Duodenal mucosa (tissue), 2 donors: ENCODE measurements around the gene STMN1.

Experiments
- H3K27ac ChIP-seq: one replicate; pipeline ENCODE4 v1.7.0; 2013; ENCODE audit warnings: low read depth, low read length
- H3K27me3 ChIP-seq, 2 donors: one replicate each; pipeline ENCODE4 v1.7.0; 2013; ENCODE audit warnings: low read length in 2 of 2, control low read depth in 1 of 2; ENCODE audit not compliant: insufficient read depth in 2 of 2, control insufficient read depth in 1 of 2
- H3K36me3 ChIP-seq, 2 donors: one replicate each; pipeline ENCODE4 v1.7.0; 2013; ENCODE audit warnings: low read length in 2 of 2, control low read depth in 1 of 2; ENCODE audit not compliant: insufficient read depth in 2 of 2, control insufficient read depth in 1 of 2
- H3K4me1 ChIP-seq, 2 donors: one replicate each; pipeline ENCODE4 v1.7.0; 2013; ENCODE audit warnings: low read length in 2 of 2, control low read depth in 1 of 2; ENCODE audit not compliant: insufficient read depth in 2 of 2, control insufficient read depth in 1 of 2
- H3K4me3 ChIP-seq, 2 donors: one replicate each; pipeline ENCODE4 v1.7.0; 2013; ENCODE audit warnings: low read length in 2 of 2, low read depth in 1 of 2
- H3K9ac ChIP-seq, 2 donors: one replicate each; pipeline ENCODE4 v1.7.0; 2013; ENCODE audit warnings: low read length in 2 of 2, low read depth in 1 of 2
- H3K9me3 ChIP-seq, 2 donors: one replicate each; pipeline ENCODE4 v1.7.0; 2013; ENCODE audit warnings: low read length in 2 of 2, control low read depth in 1 of 2; ENCODE audit not compliant: control insufficient read depth in 1 of 2

STMN1 gene

GRCh38 chr1:25922056-25922970 lies 16.1 kb upstream of the STMN1 start:
- Histone ChIP-seq H3K4me1 (peaks cover 13 to 20% of the 10 kb centered on the region in 2 donors), H3K27ac (peak overlapping the region; percentile 50), H3K4me3 (peak overlapping the region; percentile 62 to 78), H3K9me3 (no peaks in the 10 kb centered on the region), H3K27me3 (peaks cover 4 to 8% of the 10 kb centered on the region in 2 donors), H3K9ac (peak overlapping the region; percentile 65 to 76), H3K36me3 (no peaks in the 10 kb centered on the region)

GRCh38 chr1:25918615-25919014 lies 12.4 kb upstream of the STMN1 start:
- H3K9me3 ChIP-seq = no peaks in the 10 kb centered on the region
- no peak overlapping the region for H3K27ac ChIP-seq
- peaks cover 10 to 19% of the 10 kb centered on the region in 2 donors for H3K4me1 ChIP-seq
- peaks cover 1 to 7% of the 10 kb centered on the region in 2 donors for H3K27me3 ChIP-seq
- no peak overlapping the region for H3K4me3 ChIP-seq
- no peak overlapping the region for H3K9ac ChIP-seq
- no peaks in the 10 kb centered on the region for H3K36me3 ChIP-seq

GRCh38 chr1:25917996-25918395 lies 11.8 kb upstream of the STMN1 start:
- no peak overlapping the region for H3K27ac ChIP-seq
- no peak overlapping the region for H3K9ac ChIP-seq
- H3K4me1 ChIP-seq = peaks cover 6 to 13% of the 10 kb centered on the region in 2 donors
- no peaks in the 10 kb centered on the region for H3K9me3 ChIP-seq
- H3K27me3 ChIP-seq = peaks cover 0 to 5% of the 10 kb centered on the region in 2 donors
- H3K4me3 ChIP-seq = no peak overlapping the region
- no peaks in the 10 kb centered on the region for H3K36me3 ChIP-seq

GRCh38 chr1:25916460-25916859 lies 10.2 kb upstream of the STMN1 start:
- Histone ChIP-seq H3K4me3 (no peak overlapping the region), H3K9me3 (no peaks in the 10 kb centered on the region), H3K36me3 (no peaks in the 10 kb centered on the region), H3K27me3 (no peaks in the 10 kb centered on the region), H3K27ac (no peak overlapping the region), H3K9ac (no peak overlapping the region), H3K4me1 (peaks cover 0 to 6% of the 10 kb centered on the region in 2 donors)

GRCh38 chr1:25914074-25914995 lies 8.1 kb upstream of the STMN1 start:
- H3K36me3 ChIP-seq = no peaks in the 10 kb centered on the region
- peaks cover 0 to 6% of the 10 kb centered on the region in 2 donors for H3K4me1 ChIP-seq
- H3K27me3 ChIP-seq = no peaks in the 10 kb centered on the region
- no peak overlapping the region for H3K9ac ChIP-seq
- H3K4me3 ChIP-seq = no peak overlapping the region
- H3K27ac ChIP-seq = no peak overlapping the region
- no peaks in the 10 kb centered on the region for H3K9me3 ChIP-seq

- H3K4me3 ChIP-seq = no peak overlapping the region
- H3K27me3 ChIP-seq = no peaks in the 10 kb centered on the region
- H3K9me3 ChIP-seq = no peaks in the 10 kb centered on the region
- no peaks in the 10 kb centered on the region for H3K36me3 ChIP-seq
- H3K4me1 ChIP-seq = peaks cover 0 to 6% of the 10 kb centered on the region in 2 donors
- H3K9ac ChIP-seq = no peak overlapping the region
- H3K27ac ChIP-seq = no peak overlapping the region
These were observed 7.0 kb upstream of the STMN1 start for GRCh38 chr1:25913206-25913605.

- H3K4me1 ChIP-seq = no peaks in the 10 kb centered on the region
- H3K9me3 ChIP-seq = no peaks in the 10 kb centered on the region
- H3K9ac ChIP-seq = no peak overlapping the region
- H3K27me3 ChIP-seq = no peaks in the 10 kb centered on the region
- H3K36me3 ChIP-seq = no peaks in the 10 kb centered on the region
- H3K27ac ChIP-seq = no peak overlapping the region
- H3K4me3 ChIP-seq = no peak overlapping the region
These were observed 6.0 kb upstream of the STMN1 start for GRCh38 chr1:25912076-25912831.

GRCh38 chr1:25911162-25911561 lies 4.9 kb upstream of the STMN1 start:
- Histone ChIP-seq H3K9ac (no peak overlapping the region), H3K4me1 (peaks cover 0 to 4% of the 10 kb centered on the region in 2 donors), H3K27ac (no peak overlapping the region), H3K4me3 (no peak overlapping the region), H3K9me3 (no peaks in the 10 kb centered on the region), H3K36me3 (no peaks in the 10 kb centered on the region), H3K27me3 (no peaks in the 10 kb centered on the region)

- Histone ChIP-seq H3K27me3 (no peaks in the 10 kb centered on the region), H3K9ac (no peak overlapping the region), H3K4me1 (peaks cover 11 to 12% of the 10 kb centered on the region in 2 donors), H3K4me3 (no peak overlapping the region), H3K36me3 (no peaks in the 10 kb centered on the region), H3K9me3 (no peaks in the 10 kb centered on the region), H3K27ac (no peak overlapping the region)
These were observed 2.8 kb upstream of the STMN1 start for GRCh38 chr1:25909040-25909439.
